PC-9 (cell line): ENCODE results near the gene KCNMB2.

Experiments used
- EZH2 ChIP-seq: fragments of 200-600 bp; sonication (generic); IDR thresholded peaks from 2 replicates; pipeline ENCODE4 v1.8.0; 2017; ENCODE audit warnings: antibody characterized with exemption, low read depth
- TF ChIP-seq, protein P1 (sequence below): fragments of 200-600 bp; sonication (generic); conservative IDR thresholded peaks from 2 replicates; pipeline ENCODE4 v1.6.1; 2017; ENCODE audit warnings: mixed run types, antibody characterized with exemption, mild to moderate bottlenecking, moderate library complexity

DNA sequence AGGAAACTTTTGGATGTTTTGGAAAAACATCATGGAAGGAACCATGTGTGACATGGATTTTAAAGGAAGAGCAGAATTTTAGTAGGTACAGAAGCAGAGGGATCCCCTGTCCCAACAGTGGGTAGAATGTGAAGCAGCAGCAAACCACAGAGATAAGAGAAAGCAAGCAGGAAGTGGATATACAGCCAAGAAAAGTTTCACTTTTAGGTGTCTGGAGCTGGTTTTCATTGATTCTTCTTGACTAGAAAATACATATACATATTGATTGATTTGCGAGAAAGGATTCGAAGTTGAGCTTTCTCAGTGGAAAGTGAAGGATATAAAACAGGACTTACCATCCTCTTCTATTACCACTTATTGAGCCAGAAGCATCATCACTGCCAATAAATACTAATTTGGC lies 133.5 kb downstream of the KCNMB2 start:
- TF ChIP-seq, protein P1, sequence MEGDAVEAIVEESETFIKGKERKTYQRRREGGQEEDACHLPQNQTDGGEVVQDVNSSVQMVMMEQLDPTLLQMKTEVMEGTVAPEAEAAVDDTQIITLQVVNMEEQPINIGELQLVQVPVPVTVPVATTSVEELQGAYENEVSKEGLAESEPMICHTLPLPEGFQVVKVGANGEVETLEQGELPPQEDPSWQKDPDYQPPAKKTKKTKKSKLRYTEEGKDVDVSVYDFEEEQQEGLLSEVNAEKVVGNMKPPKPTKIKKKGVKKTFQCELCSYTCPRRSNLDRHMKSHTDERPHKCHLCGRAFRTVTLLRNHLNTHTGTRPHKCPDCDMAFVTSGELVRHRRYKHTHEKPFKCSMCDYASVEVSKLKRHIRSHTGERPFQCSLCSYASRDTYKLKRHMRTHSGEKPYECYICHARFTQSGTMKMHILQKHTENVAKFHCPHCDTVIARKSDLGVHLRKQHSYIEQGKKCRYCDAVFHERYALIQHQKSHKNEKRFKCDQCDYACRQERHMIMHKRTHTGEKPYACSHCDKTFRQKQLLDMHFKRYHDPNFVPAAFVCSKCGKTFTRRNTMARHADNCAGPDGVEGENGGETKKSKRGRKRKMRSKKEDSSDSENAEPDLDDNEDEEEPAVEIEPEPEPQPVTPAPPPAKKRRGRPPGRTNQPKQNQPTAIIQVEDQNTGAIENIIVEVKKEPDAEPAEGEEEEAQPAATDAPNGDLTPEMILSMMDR, result no peak
- no peak for TF ChIP-seq EZH2
